Loucy (cell line): Measurements from ENCODE around the gene FGFR3.

Experiments used
- H2AFZ ChIP-seq: fragments of 200-600 bp; sonication (generic); 2 replicates; pipeline ENCODE4 v1.6.0; 2016; ENCODE audit warnings: antibody characterized with exemption, mild to moderate bottlenecking, low read length, moderate library complexity
- H3F3A ChIP-seq: fragments of 200-600 bp; 2 replicates; pipeline ENCODE4 v1.6.0; 2016; ENCODE audit warnings: antibody characterized with exemption, low read depth, mild to moderate bottlenecking
- H3K27me3 ChIP-seq: fragments of 200-600 bp; sonication (generic); 2 replicates; pipeline ENCODE4 v1.6.1; 2014; ENCODE audit warnings: low read length, mild to moderate bottlenecking; ENCODE audit not compliant: insufficient read depth, poor library complexity, severe bottlenecking
- H3K36me3 ChIP-seq: fragments of 200-600 bp; sonication (generic); 2 replicates; pipeline ENCODE4 v1.6.1; 2016; ENCODE audit warnings: low read length; ENCODE audit not compliant: insufficient read depth
- H3K4me1 ChIP-seq: fragments of 200-600 bp; sonication (generic); 2 replicates; pipeline ENCODE4 v1.5.1; 2014; ENCODE audit warnings: low read length, mild to moderate bottlenecking; ENCODE audit not compliant: insufficient read depth, poor library complexity, severe bottlenecking
- H3K4me2 ChIP-seq: fragments of 200-600 bp; sonication (generic); 2 replicates; pipeline ENCODE4 v1.6.0; 2014; ENCODE audit warnings: antibody characterized with exemption, low read length, low read depth, mild to moderate bottlenecking; ENCODE audit not compliant: poor library complexity, severe bottlenecking
- H3K4me3 ChIP-seq: fragments of 200-600 bp; sonication (generic); 2 replicates; pipeline ENCODE4 v1.5.1; 2014; ENCODE audit warnings: low read length, mild to moderate bottlenecking, mixed read lengths; ENCODE audit not compliant: poor library complexity, severe bottlenecking
- H3K79me2 ChIP-seq: fragments of 200-600 bp; sonication (generic); 2 replicates; pipeline ENCODE4 v1.6.1; 2014; ENCODE audit warnings: low read length; ENCODE audit not compliant: insufficient read depth
- H3K9ac ChIP-seq: fragments of 200-600 bp; sonication (generic); 2 replicates; pipeline ENCODE4 v1.6.0; 2014; ENCODE audit warnings: mild to moderate bottlenecking, low read depth, low read length, moderate library complexity; ENCODE audit not compliant: poor library complexity, severe bottlenecking
- H3K9me2 ChIP-seq: fragments of 200-600 bp; sonication (generic); replicated peaks from 2 replicates; pipeline ENCODE4 v1.6.1; 2016; ENCODE audit warnings: low read depth, low read length, mixed read lengths
- H3K9me3 ChIP-seq: fragments of 200-600 bp; sonication (generic); 2 replicates; pipeline ENCODE4 v1.6.1; 2014; ENCODE audit warnings: mild to moderate bottlenecking, antibody characterized with exemption, low read length, low read depth; ENCODE audit not compliant: insufficient read depth
- H4K20me1 ChIP-seq: fragments of 200-600 bp; sonication (generic); 2 replicates; pipeline ENCODE4 v1.6.0; 2014; ENCODE audit warnings: antibody characterized with exemption, low read length, mild to moderate bottlenecking; ENCODE audit not compliant: insufficient read depth, poor library complexity, severe bottlenecking
- CTCF ChIP-seq: fragments of 200-600 bp; sonication (generic); conservative IDR thresholded peaks from 2 replicates; pipeline ENCODE4 v1.5.1; 2014; ENCODE audit warnings: mild to moderate bottlenecking, antibody characterized with exemption, low read length
- EZH2phosphoT487 ChIP-seq: fragments of 200-600 bp; IDR thresholded peaks from 2 replicates; pipeline ENCODE4 v1.6.1; 2018; ENCODE audit warnings: antibody characterized with exemption, mild to moderate bottlenecking, moderate library complexity, borderline replicate concordance

FGFR3 gene

DNA sequence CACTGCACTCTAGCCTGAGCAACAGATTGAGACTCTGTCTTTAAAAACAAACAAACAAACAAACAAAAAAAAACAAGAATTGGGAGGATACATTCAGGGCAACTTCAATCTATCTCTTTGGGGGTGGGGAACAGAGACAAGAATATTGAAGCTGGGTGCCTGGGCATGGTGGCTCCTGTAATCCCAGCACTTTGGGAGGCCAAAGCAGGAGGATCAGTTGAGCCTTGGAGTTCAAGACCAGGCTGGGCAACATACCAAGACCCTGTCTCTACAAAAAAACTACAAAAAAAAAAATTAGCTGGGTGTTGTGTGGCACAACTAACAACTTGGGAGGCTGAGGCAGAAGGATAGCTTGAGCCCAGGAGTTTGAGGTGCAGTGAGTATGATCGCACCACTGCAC lies 61.7 kb downstream of the FGFR3 start:
- no peaks in the 10 kb centered on the region for H3K9me2 ChIP-seq
- no peak overlapping the region for H2AFZ ChIP-seq
- no peak for TF ChIP-seq CTCF
- TF ChIP-seq EZH2phosphoT487 = no peak
- peak overlapping the region; percentile 97 for H3K4me2 ChIP-seq
- no peaks in the 10 kb centered on the region for H3K9me3 ChIP-seq
- no peaks in the 10 kb centered on the region for H3F3A ChIP-seq
- no peaks in the 10 kb centered on the region for H3K27me3 ChIP-seq
- H3K79me2 ChIP-seq = peaks cover 68% of the 10 kb centered on the region
- H3K36me3 ChIP-seq = no peaks in the 10 kb centered on the region
- peaks cover 25% of the 10 kb centered on the region for H4K20me1 ChIP-seq
- peak overlapping the region; percentile 82 for H3K9ac ChIP-seq
- H3K4me1 ChIP-seq = peaks cover 40% of the 10 kb centered on the region
- H3K4me3 ChIP-seq = peak overlapping the region; percentile 97

DNA sequence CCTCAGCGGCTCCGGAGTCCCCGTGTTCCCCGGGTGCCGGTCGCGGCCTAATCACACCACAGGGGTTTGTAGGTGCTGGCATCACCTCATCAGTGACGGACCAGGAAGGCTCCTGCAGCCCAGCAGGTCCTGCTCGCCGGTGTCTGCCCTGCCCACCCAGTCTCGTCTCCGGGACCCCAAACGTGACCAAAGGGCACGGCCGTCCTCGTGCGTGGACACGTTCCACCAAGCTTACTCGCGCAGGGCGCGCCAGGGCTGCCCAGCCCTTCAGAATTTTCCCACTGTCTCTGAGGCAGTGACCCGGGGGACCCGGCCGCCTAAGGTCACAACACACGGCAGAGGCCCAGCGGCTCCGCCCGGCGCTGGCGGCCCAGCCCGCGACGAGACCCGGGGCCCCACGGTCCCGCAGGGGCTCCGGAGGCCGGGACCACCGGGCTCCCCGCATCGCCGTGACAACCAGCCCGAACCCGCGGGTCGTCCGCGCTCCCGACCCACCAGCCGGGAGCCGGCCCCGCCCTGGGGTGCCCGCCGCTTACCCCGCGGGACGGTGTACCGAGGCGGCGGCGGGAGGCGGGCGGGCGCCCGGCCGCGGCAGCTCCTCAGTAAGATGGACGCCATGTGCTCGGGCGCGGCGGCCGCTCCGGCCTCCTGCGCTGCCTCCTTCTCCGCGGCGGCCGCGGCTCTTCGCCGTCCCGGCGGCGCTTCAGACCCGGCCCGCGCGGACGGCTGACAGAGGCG lies 62.4 kb downstream of the FGFR3 start:
- Histone ChIP-seq H3K36me3 (no peaks in the 10 kb centered on the region), H3K27me3 (no peaks in the 10 kb centered on the region), H3K4me1 (peaks cover 40% of the 10 kb centered on the region), H4K20me1 (peaks cover 25% of the 10 kb centered on the region), H2AFZ (peak overlapping the region; percentile 81), H3K79me2 (peaks cover 62% of the 10 kb centered on the region), H3K4me2 (peak overlapping the region; percentile 97), H3F3A (no peaks in the 10 kb centered on the region), H3K4me3 (peak overlapping the region; percentile 97), H3K9ac (peak overlapping the region; percentile 82), H3K9me2 (no peaks in the 10 kb centered on the region), H3K9me3 (no peaks in the 10 kb centered on the region)
- no peak for TF ChIP-seq EZH2phosphoT487
- no peak for TF ChIP-seq CTCF

DNA sequence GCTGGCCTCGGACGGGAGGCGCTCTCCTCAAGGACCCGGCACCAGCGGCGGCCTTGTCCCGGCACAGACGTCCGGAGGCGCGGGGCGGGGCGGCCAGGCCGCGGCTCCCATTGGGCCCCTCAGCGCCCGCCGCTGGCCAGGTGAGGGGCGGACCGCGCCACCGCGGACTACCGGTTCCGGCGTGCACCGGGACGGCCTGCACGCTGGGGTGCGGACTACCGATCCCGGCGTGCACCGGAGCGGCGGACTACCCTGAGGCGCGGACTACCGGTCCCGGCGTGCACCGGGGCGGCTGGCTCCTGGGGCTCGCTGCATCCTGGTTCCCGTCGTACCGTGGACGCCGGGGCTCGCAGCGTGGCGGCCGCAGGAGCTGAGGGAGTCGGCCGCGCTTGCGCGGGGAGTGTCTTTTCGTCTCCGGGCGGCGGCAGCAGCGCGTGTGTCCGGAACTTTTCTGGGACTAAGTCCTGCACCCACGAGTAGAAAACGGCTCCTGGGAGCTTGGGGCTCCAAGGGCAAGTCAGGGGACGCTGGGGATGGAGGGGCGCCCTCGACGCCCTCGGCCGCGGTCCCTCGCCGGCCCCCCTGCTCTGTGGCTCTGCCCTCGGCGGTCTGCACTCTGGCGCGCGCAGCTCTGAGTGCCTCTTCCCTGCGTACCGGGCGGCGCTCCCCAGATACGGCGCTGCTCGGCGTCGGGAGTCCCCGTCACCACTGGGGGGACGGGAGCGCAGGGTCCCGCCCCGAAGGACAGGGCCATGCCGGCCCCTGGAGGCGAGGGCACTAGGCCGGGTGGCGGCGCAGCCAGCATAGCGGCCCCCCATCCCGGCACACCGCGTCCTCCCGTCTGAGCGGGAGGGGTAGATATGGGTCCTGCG lies 63.2 kb downstream of the FGFR3 start, which contains the start of gene LETM1:
TSS of gene LETM1 (minus strand) at position 86 of the 872 bp plus-strand sequence. CDS start 206 bp downstream, outside the sequence.
- Histone ChIP-seq H3K9me3 (no peaks in the 10 kb centered on the region), H3K27me3 (no peaks in the 10 kb centered on the region), H2AFZ (peak within 1 kb of the TSS; percentile 81), H3K9ac (peak within 1 kb of the TSS; percentile 82), H3K4me3 (peak within 1 kb of the TSS; percentile 97), H3F3A (no peaks in the 10 kb centered on the region), H3K4me1 (peaks cover 34% of the 10 kb centered on the region), H3K79me2 (peaks cover 58% of the 10 kb centered on the region), H4K20me1 (peaks cover 25% of the 10 kb centered on the region), H3K4me2 (peak within 1 kb of the TSS; percentile 97), H3K9me2 (no peaks in the 10 kb centered on the region), H3K36me3 (no peaks in the 10 kb centered on the region)
- no peak for TF ChIP-seq EZH2phosphoT487
- peak; percentile 32; the same call in 1 of the 2 replicates for TF ChIP-seq CTCF
